GM12892 (cell line): Measurements from ENCODE around the gene ATP8A1.

Experiments used
- POLR2A ChIP-seq: IDR thresholded peaks from 2 replicates; pipeline ENCODE4 v1.6.1; 2011; ENCODE audit warnings: low read depth, low read length, control low read depth
- POLR2AphosphoS5 ChIP-seq: IDR thresholded peaks from 2 replicates; pipeline ENCODE4 v1.6.1; 2011; ENCODE audit warnings: low read depth, low read length, control low read depth
- TAF1 ChIP-seq: IDR thresholded peaks from 2 replicates; pipeline ENCODE4 v1.6.1; 2011; ENCODE audit warnings: low read depth, mild to moderate bottlenecking, control low read depth, low read length, borderline replicate concordance

- TF ChIP-seq TAF1 = no peak
- no peak for TF ChIP-seq POLR2A
- no peak for TF ChIP-seq POLR2AphosphoS5
These were observed 258.0 kb downstream of the ATP8A1 start for GRCh38 chr4:42398871-42399331.
